ENCODE results near the gene TBPL1.
"Not testable (repeated sequence)": the region's sequence is repeated elsewhere in the genome, so short reads cannot be mapped to it uniquely, and the experiment has no call there.

The TBPL1 gene

DNA sequence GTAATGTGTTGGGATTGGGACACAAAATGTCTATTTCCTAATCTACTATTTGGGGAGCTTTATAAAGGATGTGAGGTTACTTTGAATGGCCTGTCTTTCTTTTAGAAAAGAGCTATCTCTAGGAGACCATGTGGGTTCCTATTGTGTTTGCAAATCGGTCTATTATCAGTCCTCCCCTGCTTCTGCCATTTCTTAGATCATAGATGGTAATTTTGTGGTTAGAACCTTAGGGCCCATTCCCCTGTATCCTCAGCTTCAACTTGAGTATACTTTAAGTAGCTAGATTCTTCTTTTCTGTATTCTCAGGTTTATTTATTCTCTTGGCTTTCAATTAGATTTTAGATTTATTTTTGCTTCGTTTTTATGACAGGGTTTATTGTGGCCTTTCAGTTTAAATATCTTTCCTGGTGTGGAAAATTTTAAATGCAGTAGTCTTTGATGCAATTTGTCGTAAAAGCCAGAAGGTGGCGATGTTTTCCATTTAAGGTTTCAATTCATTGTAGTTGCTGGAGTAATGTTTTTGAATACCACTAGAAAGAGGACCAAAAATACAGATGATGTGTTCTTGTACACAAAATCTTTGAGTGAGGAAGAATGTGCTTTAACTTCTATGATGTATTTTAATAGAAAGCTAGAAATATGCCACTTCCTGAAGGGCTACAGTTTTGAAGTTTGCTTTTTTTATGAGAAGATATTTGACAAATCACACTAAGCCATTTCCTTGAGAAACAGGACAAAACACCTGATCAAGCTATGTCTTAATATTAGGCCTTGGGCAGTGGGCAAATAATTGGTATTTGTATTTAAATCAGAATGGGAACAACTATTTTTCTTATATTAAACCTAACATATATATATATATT is 20.3 kb downstream of the TBPL1 start:
- peak; percentile 5 to 6 for DNase-seq

DNA sequence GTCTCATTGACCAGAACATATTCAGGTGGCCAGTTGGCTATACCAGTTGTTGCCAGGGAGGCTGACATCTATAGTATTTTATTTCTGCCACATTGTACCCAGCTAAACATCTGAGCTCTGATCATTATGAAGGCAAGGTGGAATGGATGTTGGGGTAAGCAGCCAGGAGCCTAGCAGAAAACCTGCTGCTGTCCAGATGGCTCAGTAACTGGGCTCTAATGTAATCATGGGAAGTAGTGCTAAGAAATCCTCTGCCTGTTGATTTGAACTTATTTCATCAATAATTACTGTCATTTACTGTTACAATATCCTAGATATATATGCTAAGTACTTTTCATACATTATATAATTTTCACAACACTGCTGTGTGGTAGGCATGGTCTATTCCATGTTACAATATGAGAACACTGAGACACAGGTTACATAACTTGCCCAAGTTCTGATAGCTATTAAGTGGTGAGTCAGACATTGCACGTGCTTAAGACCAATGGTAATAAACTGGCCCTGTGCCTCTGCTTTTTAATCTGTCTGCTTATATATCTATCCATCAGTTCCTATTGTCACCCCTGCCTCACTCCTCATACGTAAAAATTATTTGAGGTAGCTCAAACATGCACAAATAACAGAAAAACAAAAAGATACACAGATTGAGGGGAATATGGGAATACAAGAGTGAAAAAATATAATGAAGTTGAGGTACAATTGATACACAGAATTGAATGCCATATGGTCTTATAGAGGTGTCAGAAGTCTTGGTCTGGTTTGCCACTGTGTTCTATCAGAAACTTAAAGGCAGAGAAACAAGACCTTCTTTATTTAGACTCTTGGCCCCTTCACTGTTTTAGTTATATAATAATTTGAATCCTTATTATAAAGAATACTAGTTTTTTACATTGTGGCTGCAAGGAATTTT is 25.2 kb downstream of the TBPL1 start:
- no peak for DNase-seq

DNA sequence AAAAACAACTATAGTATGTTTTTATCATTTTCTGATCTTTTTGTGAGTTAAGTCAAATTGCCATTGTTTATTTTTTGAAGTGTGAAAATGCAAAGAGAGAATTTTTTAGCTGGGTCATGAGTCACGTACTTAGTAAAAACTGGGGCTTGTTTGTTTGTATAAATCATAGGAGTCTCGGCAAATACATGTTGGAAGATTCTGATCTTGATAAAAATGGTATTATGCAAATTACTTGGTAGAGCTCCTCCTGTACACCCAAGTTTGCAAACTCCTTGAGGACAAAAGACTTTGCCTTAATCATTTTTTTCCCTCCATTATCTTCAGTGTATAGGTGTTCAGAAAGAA is 25.8 kb downstream of the TBPL1 start:
- no peak for DNase-seq

GRCh38 chr6:133979269-133979963 is 26.4 kb downstream of the TBPL1 start:
- not testable (repeated sequence) for DNase-seq

DNA sequence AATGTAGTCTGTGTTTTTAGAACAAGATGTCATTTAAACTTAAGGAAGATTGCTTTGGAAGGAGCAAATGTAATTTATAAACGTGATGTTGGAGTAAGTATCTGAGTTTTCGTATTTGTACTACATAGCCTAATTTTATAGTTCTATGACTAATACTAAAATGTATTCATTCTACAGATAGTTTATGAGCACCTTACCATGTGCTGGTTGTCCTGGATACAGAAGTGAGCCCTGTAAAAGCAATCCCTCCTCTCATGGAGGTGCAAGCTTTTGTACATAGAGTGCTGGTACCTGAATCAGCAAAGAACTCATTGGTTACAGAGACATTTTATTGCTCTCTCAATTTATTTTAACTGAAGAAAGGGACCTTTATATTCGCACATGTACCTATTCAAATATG is 27.1 kb downstream of the TBPL1 start:
- DNase-seq = no peak

GRCh38 chr6:133983099-133983939 is 30.3 kb downstream of the TBPL1 start:
- DNase-seq = no peak

GRCh38 chr6:133985970-133986369 is 32.9 kb downstream of the TBPL1 start:
- no peak for DNase-seq

- no peak for DNase-seq
These were observed 33.9 kb downstream of the TBPL1 start for GRCh38 chr6:133986942-133987341.

GRCh38 chr6:133989525-133989924 is 36.5 kb downstream of the TBPL1 start:
- DNase-seq = no peak

- no peak for DNase-seq
These were observed 37.3 kb downstream of the TBPL1 start for GRCh38 chr6:133990321-133990720.

DNA sequence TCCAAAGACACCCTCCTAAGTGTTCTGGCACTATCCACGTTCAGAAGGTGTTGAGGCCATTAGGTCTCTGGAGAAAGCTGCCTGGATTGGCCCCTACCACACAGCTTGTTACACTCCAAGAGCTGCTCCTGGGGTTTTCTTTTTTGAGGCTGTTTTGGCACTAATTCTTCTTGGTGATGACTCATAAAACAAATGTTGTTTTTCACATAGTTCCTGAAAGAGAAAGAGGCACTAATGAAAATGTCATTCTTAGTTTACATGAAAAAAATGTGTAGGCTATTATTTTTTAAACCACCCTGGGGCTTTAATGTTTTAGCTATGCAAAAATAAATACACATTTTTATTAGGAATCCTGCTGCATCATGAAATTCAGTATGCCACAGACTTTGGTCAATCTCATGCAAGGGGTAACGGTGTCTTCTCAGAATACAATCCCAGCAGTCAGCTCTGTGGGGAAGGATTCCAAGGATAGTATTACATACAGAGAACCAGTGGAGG is 38.1 kb downstream of the TBPL1 start:
- no peak for DNase-seq

GRCh38 chr6:133992992-133993680 is 40.1 kb downstream of the TBPL1 start:
- no peak for DNase-seq

- no peak for DNase-seq
These were observed 42.3 kb downstream of the TBPL1 start for GRCh38 chr6:133995296-133995695.

GRCh38 chr6:133995758-133996157 is 42.7 kb downstream of the TBPL1 start:
- DNase-seq = no peak

DNA sequence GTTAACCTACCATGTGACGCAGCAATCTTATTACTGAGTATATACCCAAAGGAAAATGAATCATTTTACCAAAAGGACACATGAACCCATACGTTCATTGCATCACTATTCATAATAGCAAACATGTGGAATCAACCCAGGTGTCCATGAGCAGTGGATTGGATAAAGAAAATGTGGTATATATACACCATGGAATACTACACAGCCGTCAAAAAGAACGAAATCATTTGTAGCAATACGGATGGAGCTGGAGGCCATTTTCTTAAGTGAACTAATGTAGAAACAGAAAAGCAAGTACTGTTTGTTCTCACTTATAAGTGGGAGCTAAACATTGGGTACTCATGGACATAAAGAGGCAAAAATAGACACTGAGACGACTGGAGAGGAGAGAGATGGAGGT is 44.2 kb downstream of the TBPL1 start:
- DNase-seq = no peak

GRCh38 chr6:133999305-133999704 is 46.3 kb downstream of the TBPL1 start:
- no peak for DNase-seq

DNA sequence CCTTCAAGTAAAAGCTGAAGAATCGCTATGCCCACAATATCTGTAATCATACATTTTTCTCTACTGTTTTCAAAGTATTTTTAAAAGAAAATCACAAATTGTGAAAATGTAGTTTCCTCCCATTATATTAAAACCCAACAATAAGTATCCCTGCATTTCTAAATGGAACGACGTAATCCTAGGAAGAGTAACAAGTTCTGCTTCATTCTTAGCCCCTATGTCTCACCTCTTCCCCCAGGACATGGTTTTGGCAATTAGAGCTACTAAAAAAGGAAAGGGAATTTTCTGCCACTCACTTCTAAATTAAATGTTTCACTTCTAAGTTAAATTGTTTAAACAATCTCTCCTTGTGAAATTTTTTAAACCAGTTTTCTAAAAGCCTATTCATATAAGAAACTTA is 47.4 kb downstream of the TBPL1 start:
- no peak for DNase-seq

DNA sequence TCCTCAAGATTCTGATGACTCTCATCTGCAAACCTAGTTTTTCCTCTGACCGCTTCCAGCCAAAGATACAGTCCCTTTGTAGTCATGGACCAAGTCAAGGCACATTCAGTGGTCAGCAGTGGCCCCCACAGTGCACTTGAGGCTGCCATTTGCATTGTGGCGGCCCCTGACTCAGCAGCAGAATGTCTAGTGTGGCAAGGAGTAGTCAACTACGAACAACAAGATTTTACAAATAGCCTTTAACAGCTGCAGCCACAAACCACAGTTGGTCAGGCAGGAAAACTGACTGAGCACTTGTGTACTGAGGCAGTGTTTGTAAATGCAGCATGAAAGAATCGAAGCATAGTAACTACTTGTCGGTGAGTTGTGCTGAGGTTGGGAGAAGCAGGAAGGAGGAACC is 49.8 kb downstream of the TBPL1 start:
- DNase-seq = no peak

DNA sequence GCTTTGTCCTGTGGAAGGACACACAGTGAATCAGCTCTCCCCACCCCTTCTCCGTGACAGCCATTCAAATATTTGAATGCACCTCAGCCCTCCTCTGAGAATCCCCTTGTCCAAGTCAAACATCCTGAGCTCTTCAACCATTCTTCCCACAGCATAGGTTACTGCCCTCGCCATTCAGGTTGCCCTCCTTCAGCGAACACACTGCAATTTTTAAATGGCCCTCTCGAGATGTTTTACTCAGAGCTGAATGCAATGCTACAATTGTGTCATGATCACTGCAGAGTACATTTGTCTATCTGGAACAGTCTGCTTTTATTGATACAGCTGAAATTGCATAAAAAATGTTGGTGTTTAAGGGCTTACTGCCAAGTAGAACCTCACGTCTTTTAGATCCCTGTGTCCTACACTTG is 50.5 kb downstream of the TBPL1 start:
- peak; percentile 52 to 62 for DNase-seq

DNA sequence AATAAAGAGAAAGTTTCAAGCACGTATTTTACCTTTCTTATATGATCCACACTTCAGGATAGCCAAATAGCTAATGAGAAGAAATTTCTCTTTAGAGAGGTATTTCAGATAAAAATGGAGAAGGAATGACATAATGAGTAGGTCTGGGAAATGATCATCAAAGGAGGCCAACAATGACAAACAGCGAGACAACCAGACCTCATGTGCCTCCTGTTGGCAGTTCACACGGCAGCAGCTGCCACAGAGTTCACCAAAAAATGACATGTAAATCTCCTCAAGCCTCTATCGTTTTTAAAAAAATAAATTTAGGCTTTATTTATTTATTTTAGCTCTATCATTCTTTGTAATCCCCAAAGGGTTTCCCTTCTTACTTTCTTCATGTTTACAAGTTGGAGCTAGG is 51.7 kb downstream of the TBPL1 start:
- peak; percentile 47 to 62 for DNase-seq

- DNase-seq = no peak
These were observed 52.8 kb downstream of the TBPL1 start for GRCh38 chr6:134005800-134006199.

DNA sequence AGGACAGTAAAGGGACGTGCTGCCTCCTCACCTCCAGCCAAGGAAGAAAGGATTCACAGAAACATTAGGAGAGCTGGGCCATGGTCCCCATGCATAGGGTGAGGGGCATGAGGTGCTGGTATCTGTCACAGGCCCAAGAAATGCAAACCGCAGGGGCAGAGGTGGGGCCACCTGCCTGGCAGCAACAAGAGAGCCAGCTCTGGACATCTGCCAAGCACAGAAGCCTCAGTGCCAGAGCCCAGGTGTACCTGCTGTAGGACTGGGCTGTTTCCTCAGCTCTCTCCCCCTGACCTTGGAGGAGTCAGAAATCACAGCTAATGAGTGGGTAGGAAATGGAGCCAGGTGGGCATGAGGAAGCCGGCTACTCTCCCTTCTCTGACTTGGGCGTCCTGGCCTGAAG is 54.1 kb downstream of the TBPL1 start:
- DNase-seq = peak; percentile 30 to 73
